Adrenal gland (tissue), 19 donors: ENCODE measurements around the gene R3HDML. TPM values are rescaled to one million over a fixed set of nuclear protein-coding genes. Genes with fewer than 3 reads are reported as not detected.

ENCODE experiments used
- DNase-seq, 7 donors: peaks; one replicate each; pipeline ENCODE4 v3.0.0-alpha.2; 2019 to 2020
- H3K27ac ChIP-seq, 5 donors: fragments of 200-600 bp; sonication (generic) in 4 of 5; 1 replicate in 3 of 5; 2 replicates in 2 of 5; pipeline versions ENCODE4 v1.5.1 to v1.8.0; 2016 to 2020; ENCODE audit warnings: mild to moderate bottlenecking in 1 of 5
- H3K27me3 ChIP-seq: fragments of 200-600 bp; 2 replicates; pipeline ENCODE4 v1.8.0; 2021
- H3K36me3 ChIP-seq, 2 donors: fragments of 200-600 bp; replicated peaks in 1 of 2; 1 replicate in 1 of 2; 2 replicates in 1 of 2; pipeline versions ENCODE4 v1.5.1 to v1.8.0; 2018 to 2022
- H3K4me1 ChIP-seq, 2 donors: fragments of 200-600 bp; replicated peaks in 1 of 2; 1 replicate in 1 of 2; 2 replicates in 1 of 2; pipeline versions ENCODE4 v1.5.1 to v1.8.0; 2018 to 2021
- H3K4me3 ChIP-seq, 4 donors: fragments of 200-600 bp; sonication (generic) in 3 of 4; one replicate each; pipeline ENCODE4 v1.5.1; 2016 to 2018
- H3K9me3 ChIP-seq, 3 donors: fragments of 200-600 bp; sonication (generic) in 1 of 3; replicated peaks in 1 of 3; 1 replicate in 2 of 3; 2 replicates in 1 of 3; pipeline versions ENCODE4 v1.5.1 to v1.8.0; 2016 to 2021
- CTCF ChIP-seq, 6 experiments: fragments of 450-650 bp in 4 of 6; fragments of 200-600 bp in 2 of 6; sonication (generic) in 1 of 6; IDR thresholded peaks; 1 replicate in 5 of 6; 2 replicates in 1 of 6; pipeline versions ENCODE4 v1.5.1 to v1.8.0; 2016 to 2021; ENCODE audit warnings: antibody characterized with exemption in 6 of 6, mild to moderate bottlenecking in 2 of 6, moderate library complexity in 1 of 6
- POLR2A ChIP-seq, 2 donors: fragments of 450-650 bp; IDR thresholded peaks; one replicate each; pipeline ENCODE4 v1.6.1; 2017; ENCODE audit warnings: antibody characterized with exemption in 2 of 2, mild to moderate bottlenecking in 2 of 2, moderate library complexity in 1 of 2
- WGBS, 4 donors: extraction: QIAGEN DNeasy Blood & Tissue Kit in 2 of 4; methylation state at CpG; one replicate each; pipeline versions ENCODE4 v1.1.5 to v1.1.7; 2013 to 2017; 5-methylcytosine and 5-hydroxymethylcytosine counted together
- intact Hi-C, 2 donors: fragments of 100-400 bp; cut with DNase I; formaldehyde crosslinking; loops; one replicate each; pipeline versions ENCODE4 v1.14.1 to v1.15.0; 2022 to 2023
- long read RNA-seq, 10 donors: library from polyadenylated mRNA in 3 of 10; unstranded in 2 of 10; stranded (forward) in 1 of 10; transcript quantifications; one replicate each; pipeline ENCODE4 v2.0.0 and lab custom pipeline, GENCODE V29; 2021 to 2026
- polyA plus RNA-seq, 3 donors: library from polyadenylated mRNA; stranded (reverse); fragments of 200-250 nt in 2 of 3; fragments of 350-450 nt in 1 of 3; fragmentation: Illumina TruSeq in 1 of 3; extraction: RNeasy Lipid Tissue Mini Kit (QIAGEN cat#74804) in 1 of 3; gene quantifications; one replicate each; pipeline ENCODE4 v1.2.3, GENCODE V29; 2013 to 2014
- total RNA-seq, 9 donors: library from RNA; depleted of rRNA in 4 of 9; stranded (reverse); fragments of >200 nt in 4 of 9; fragments of 120-200 nt in 1 of 9; fragmentation: NEBNext Ultra II Directional in 1 of 9; extraction: Animal tissue kit (Norgen Biotek cat#: 25700) in 1 of 9; gene quantifications; one replicate each; pipeline versions ENCODE4 v1.1.0 to v1.2.4, GENCODE V29; 2013 to 2023
- donor health status: healthy with polysubstance abuse.
- donor health status: Bipolar disorder and iron deficiency.
- donor health status: DM: yes; HTN: yes; CAD: no.
- donor health status: DM: no; HTN: no; CAD: no.
- donor health status: DM: no; HTN: no; CAD: no.
- donor health status: DM: yes; HTN: yes; CAD: no.

The R3HDML gene
- total RNA-seq (not detected), polyA plus RNA-seq (not detected)
- long read RNA-seq, donor 1, result 0 reads
- long read RNA-seq, donor 2, result 0 reads
- long read RNA-seq, donor 3, result 0 reads
- long read RNA-seq, donor 4, result 0 reads
- long read RNA-seq, donor 5, result 0 reads
- long read RNA-seq, donor 6, result 0 reads
- long read RNA-seq, donor 7, result 0 reads
- long read RNA-seq, donor 8, result 0 reads
- long read RNA-seq, donor 9, result 0 reads
- long read RNA-seq, donor 10, result 0 reads

GRCh38 chr20:44336725-44337380 lies at the start of gene R3HDML:
Gene R3HDML, plus strand, starts transcription at chr20:44337043. Its CDS starts 115 bp downstream, at chr20:44337158.
- Histone ChIP-seq H3K27ac (no peak within 1 kb of the TSS), H3K27me3 (no peaks in the 10 kb centered on the region), H3K4me1 (no peaks in the 10 kb centered on the region), H3K9me3 (no peaks in the 10 kb centered on the region), H3K4me3 (no peak within 1 kb of the TSS), H3K36me3 (no peaks in the 10 kb centered on the region)
- intact Hi-C loops, result no loop called here
- DNase-seq, result no peak
- TF ChIP-seq CTCF (IDR thresholded peaks at IDR 0.05) (no peak), POLR2A (IDR thresholded peaks at IDR 0.05) (no peak)
- 79 to 89% (median 83%) methylated on average over 8 to 16 of the region's 16 CpGs for WGBS, 4 donors

GRCh38 chr20:44287272-44288097 lies 49.4 kb upstream of the R3HDML start:
- TF ChIP-seq POLR2A (IDR thresholded peaks at IDR 0.05) (no peak), CTCF (IDR thresholded peaks at IDR 0.05) (no peak)
- Histone ChIP-seq H3K4me1 (no peaks in the 10 kb centered on the region), H3K4me3 (no peak overlapping the region), H3K27ac (peak overlapping the region in 1 of 5 donors; percentile 21), H3K36me3 (no peaks in the 10 kb centered on the region), H3K27me3 (no peaks in the 10 kb centered on the region), H3K9me3 (no peaks in the 10 kb centered on the region)
- 56 to 64% (median 62%) methylated on average over 5 of the region's 5 CpGs for WGBS, 4 donors
- intact Hi-C loops, result no loop called here
- DNase-seq, result peak; percentile 28 to 67 (median 48)

- Histone ChIP-seq H3K27me3 (no peaks in the 10 kb centered on the region), H3K36me3 (no peaks in the 10 kb centered on the region), H3K4me1 (no peaks in the 10 kb centered on the region), H3K4me3 (no peak overlapping the region), H3K9me3 (no peaks in the 10 kb centered on the region), H3K27ac (no peak overlapping the region)
- intact Hi-C loops, result no loop called here
- 94 to 98% (median 97%) methylated on average over 3 of the region's 3 CpGs for WGBS, 4 donors
- TF ChIP-seq CTCF (IDR thresholded peaks at IDR 0.05) (no peak), POLR2A (IDR thresholded peaks at IDR 0.05) (no peak)
- DNase-seq, result no peak
Observed at GRCh38 chr20:44288252-44288651, 48.6 kb upstream of the R3HDML start.

- TF ChIP-seq CTCF (IDR thresholded peaks at IDR 0.05) (no peak), POLR2A (IDR thresholded peaks at IDR 0.05) (no peak)
- no peaks in the 10 kb centered on the region for H3K9me3 ChIP-seq
- H3K27me3 ChIP-seq, result no peaks in the 10 kb centered on the region
- intact Hi-C loops, result no loop called here
- H3K36me3 ChIP-seq, result no peaks in the 10 kb centered on the region
- 94 to 96% (median 95%) methylated on average over 7 of the region's 7 CpGs for WGBS, 4 donors
- peaks cover 0 to 4% of the 10 kb centered on the region in 2 donors for H3K4me1 ChIP-seq
- no peak for DNase-seq
- H3K4me3 ChIP-seq, result no peak overlapping the region
- H3K27ac ChIP-seq, result no peak overlapping the region
Observed at GRCh38 chr20:44291754-44292153, 45.1 kb upstream of the R3HDML start.
